Measurements from ENCODE around the gene GNB1. TPM values are rescaled to one million over a fixed set of nuclear protein-coding genes. Genes with fewer than 3 reads are reported as not detected.

Gene GNB1
- total and polyA plus RNA-seq, 9 of the 15 experiments (the other 6 are each of a cell fraction or from before 2014, with no cell fraction given), result 34.3 to 388 (median 114) TPM

DNA sequence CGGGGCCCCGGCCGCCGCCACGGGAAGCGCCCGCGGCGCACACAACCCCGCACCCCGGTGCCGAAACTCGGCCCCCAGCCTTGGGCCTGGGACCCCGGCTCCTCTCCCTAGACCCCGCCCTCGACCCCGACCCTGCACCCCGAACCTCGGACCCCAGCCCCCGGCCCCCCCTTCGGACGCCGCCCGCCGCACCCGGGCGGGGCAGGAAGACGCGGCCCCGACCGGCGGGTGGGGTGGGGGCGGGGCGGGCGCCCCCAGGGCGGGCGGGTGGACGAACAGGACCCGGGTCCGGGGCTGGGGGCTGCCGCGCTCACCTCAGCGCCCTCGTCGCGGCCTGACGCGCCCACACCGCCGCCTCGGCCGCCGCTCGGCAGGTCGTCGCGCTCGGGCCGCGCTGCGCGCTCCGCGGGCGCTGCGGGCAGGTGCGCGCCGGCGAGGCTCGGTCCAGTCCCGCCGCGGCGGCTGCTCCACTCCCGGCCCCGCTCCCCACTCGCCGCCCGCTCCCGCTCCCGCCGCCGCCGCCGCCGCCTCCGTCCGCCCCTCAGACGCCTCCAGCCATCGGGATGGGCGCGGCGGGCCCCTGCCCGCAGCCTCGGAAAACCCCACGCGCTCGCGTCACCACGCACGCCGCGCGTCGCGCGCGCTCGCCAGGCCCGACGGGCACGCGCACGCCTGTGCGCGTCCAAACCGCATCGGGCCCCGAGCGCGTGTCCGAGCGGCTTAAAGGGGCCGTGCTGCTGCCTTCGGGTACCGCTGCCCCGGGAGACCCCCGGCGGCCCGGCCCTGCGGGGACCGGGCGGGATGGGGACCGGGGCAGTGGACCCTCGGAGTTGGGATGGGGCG lies at the start of gene GNB1 (continued):
- no peak for TF ChIP-seq ZNF280B (CRISPR knock-in tag; IDR thresholded peaks at IDR 0.05)
- no peak for TF ChIP-seq XRCC5 (IDR thresholded peaks at IDR 0.05; ENCODE audit: low read depth, low read length)
- peak; percentile 98; the same call in 1 of the 2 replicates for TF ChIP-seq GATAD2B (IDR thresholded peaks at IDR 0.05; ENCODE audit: borderline replicate concordance)
- no peak for TF ChIP-seq ZNF778 (CRISPR knock-in tag; IDR thresholded peaks at IDR 0.05)
- TF ChIP-seq, protein P1, sequence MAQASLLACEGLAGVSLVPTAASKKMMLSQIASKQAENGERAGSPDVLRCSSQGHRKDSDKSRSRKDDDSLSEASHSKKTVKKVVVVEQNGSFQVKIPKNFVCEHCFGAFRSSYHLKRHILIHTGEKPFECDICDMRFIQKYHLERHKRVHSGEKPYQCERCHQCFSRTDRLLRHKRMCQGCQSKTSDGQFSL (CRISPR knock-in tag; IDR thresholded peaks at IDR 0.05), result no peak
- TF ChIP-seq, protein P1 (tag; IDR thresholded peaks at IDR 0.05), result no peak; a peak in 1 of 4 replicates
- peak; percentile 69; the same call in 1 of the 2 replicates for TF ChIP-seq POLR2AphosphoS5 (IDR thresholded peaks at IDR 0.05; ENCODE audit: control insufficient read depth, insufficient read depth, low read depth, low read length)
- TF ChIP-seq SNAPC5 (CRISPR knock-in tag; IDR thresholded peaks at IDR 0.05), result no peak
- no peak for TF ChIP-seq CBX3 (IDR thresholded peaks at IDR 0.05; ENCODE audit: borderline replicate concordance in 1 of 2, low read length in 2 of 2)
- peak; percentile 38; the same call in 1 of the 2 replicates for TF ChIP-seq PML (IDR thresholded peaks at IDR 0.05; ENCODE audit: low read length)
- TF ChIP-seq ZNF347 (CRISPR knock-in tag; IDR thresholded peaks at IDR 0.05; ENCODE audit: low read depth), result no peak
- no peak for TF ChIP-seq DPF2 (IDR thresholded peaks at IDR 0.05)
- TF ChIP-seq SPI1 (IDR thresholded peaks at IDR 0.05; ENCODE audit: borderline replicate concordance, low read depth, low read length), result no peak
- peak; percentile 19 for TF ChIP-seq U2AF1 (optimal IDR thresholded peaks at IDR 0.05; ENCODE audit: low read depth, low read length)
- no peak for TF ChIP-seq KDM4B (IDR thresholded peaks at IDR 0.05; ENCODE audit: borderline replicate concordance in 2 of 2, low read depth in 1 of 2)
- peak; percentile 15; the same call in 1 of the 2 replicates for TF ChIP-seq ZC3H11A (IDR thresholded peaks at IDR 0.05; ENCODE audit: low read depth, low read length)
- TF ChIP-seq JUN (IDR thresholded peaks at IDR 0.05; ENCODE audit: borderline replicate concordance, low read depth, low read length), result peak; percentile 63; the same call in 1 of the 2 replicates
- no peak for TF ChIP-seq JUN (CRISPR knock-in tag; IDR thresholded peaks at IDR 0.05; ENCODE audit: borderline replicate concordance)
- no peak for TF ChIP-seq DDX20 (tag; IDR thresholded peaks at IDR 0.05; ENCODE audit: low read depth)
- no peak for TF ChIP-seq TSC22D4 (tag; IDR thresholded peaks at IDR 0.05)
- TF ChIP-seq SOX6 (IDR thresholded peaks at IDR 0.05), result peak; percentile 24; the same call in 1 of the 2 replicates
- peak; percentile 31 for TF ChIP-seq HNRNPLL (IDR thresholded peaks at IDR 0.05; ENCODE audit: low read depth, low read length, poor library complexity, severe bottlenecking)
- TF ChIP-seq TCF15 (CRISPR knock-in tag; IDR thresholded peaks at IDR 0.05), result no peak
- TF ChIP-seq, protein P2, sequence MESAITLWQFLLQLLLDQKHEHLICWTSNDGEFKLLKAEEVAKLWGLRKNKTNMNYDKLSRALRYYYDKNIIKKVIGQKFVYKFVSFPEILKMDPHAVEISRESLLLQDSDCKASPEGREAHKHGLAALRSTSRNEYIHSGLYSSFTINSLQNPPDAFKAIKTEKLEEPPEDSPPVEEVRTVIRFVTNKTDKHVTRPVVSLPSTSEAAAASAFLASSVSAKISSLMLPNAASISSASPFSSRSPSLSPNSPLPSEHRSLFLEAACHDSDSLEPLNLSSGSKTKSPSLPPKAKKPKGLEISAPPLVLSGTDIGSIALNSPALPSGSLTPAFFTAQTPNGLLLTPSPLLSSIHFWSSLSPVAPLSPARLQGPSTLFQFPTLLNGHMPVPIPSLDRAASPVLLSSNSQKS (CRISPR knock-in tag; IDR thresholded peaks at IDR 0.05), result no peak
- no peak for TF ChIP-seq TEAD2 (tag; IDR thresholded peaks at IDR 0.05)
